Left renal cortex interstitium (tissue), 4 donors: ENCODE data around the gene IL12A. TPM values are rescaled to one million over a fixed set of nuclear protein-coding genes. Genes with fewer than 3 reads are reported as not detected.

Experiments used
- DNase-seq, 4 donors: peaks; one replicate each; pipeline ENCODE4 v3.0.0-alpha.2; 2013; ENCODE audit warnings: low read depth in 4 of 4, low spot score in 2 of 4, missing footprints in 1 of 4
- polyA plus RNA-seq, 4 donors: library from polyadenylated mRNA; unstranded; fragments of 120-200 nt; gene quantifications; one replicate each; pipeline ENCODE4 v1.2.1, GENCODE V29; 2013; ENCODE audit not compliant: insufficient read length in 4 of 4

The IL12A gene
- polyA plus RNA-seq: under 1 TPM; 0.86 to 0.92 (median 0.89) TPM

- DNase-seq: peak in 3 of 4 donors; percentile 53 to 65 (median 57)
Observed at GRCh38 chr3:159988617-159989271, at the start of gene IL12A. IL12A (plus strand) TSS chr3:159988835.

- DNase-seq: no peak
Observed at GRCh38 chr3:159941038-159942000, 47.3 kb upstream of the IL12A start.

- no peak for DNase-seq
Observed at GRCh38 chr3:159944781-159945180, 43.9 kb upstream of the IL12A start.

GRCh38 chr3:159945930-159946329, 42.7 kb upstream of the IL12A start:
- DNase-seq: no peak

- no peak for DNase-seq
Observed at GRCh38 chr3:159947220-159947619, 41.4 kb upstream of the IL12A start.

- no peak for DNase-seq
Observed at GRCh38 chr3:159948429-159949144, 40.0 kb upstream of the IL12A start.

- DNase-seq: no peak
Observed at GRCh38 chr3:159950156-159950898, 38.3 kb upstream of the IL12A start.

- DNase-seq: no peak
Observed at GRCh38 chr3:159951540-159951939, 37.1 kb upstream of the IL12A start.

- no peak for DNase-seq
Observed at GRCh38 chr3:159953325-159954085, 35.1 kb upstream of the IL12A start.

GRCh38 chr3:159960188-159961148, 28.2 kb upstream of the IL12A start:
- DNase-seq: no peak

GRCh38 chr3:159964166-159964973, 24.3 kb upstream of the IL12A start:
- DNase-seq: no peak

- no peak for DNase-seq
Observed at GRCh38 chr3:159971311-159971710, 17.3 kb upstream of the IL12A start.

- no peak for DNase-seq
Observed at GRCh38 chr3:159977295-159977694, 11.3 kb upstream of the IL12A start.

- DNase-seq: no peak
Observed at GRCh38 chr3:159978353-159978752, 10.3 kb upstream of the IL12A start.

- no peak for DNase-seq
Observed at GRCh38 chr3:159978918-159979703, 9.5 kb upstream of the IL12A start.

- DNase-seq: no peak
Observed at GRCh38 chr3:159982442-159982974, 6.1 kb upstream of the IL12A start.

GRCh38 chr3:159987291-159987711, 1.3 kb upstream of the IL12A start:
- no peak for DNase-seq
